Vagina (tissue), 2 donors: ENCODE measurements around the gene FRMD4A. TPM values are rescaled to one million over a fixed set of nuclear protein-coding genes. Genes with fewer than 3 reads are reported as not detected.
"Not testable (repeated sequence)": the region's sequence is repeated elsewhere in the genome, so short reads cannot be mapped to it uniquely, and the experiment has no call there.

Source experiments
- DNase-seq, 2 donors: peaks; one replicate each; pipeline ENCODE4 v3.0.0-alpha.2; 2017; ENCODE audit errors: extremely low spot score in 2 of 2
- H3K27ac ChIP-seq: fragments of 200-600 bp; sonication (generic); one replicate; pipeline ENCODE4 v1.5.1; 2019
- H3K27me3 ChIP-seq: fragments of 200-600 bp; sonication (generic); one replicate; pipeline ENCODE4 v1.5.1; 2019
- H3K36me3 ChIP-seq, 2 donors: fragments of 200-600 bp; sonication (generic); one replicate each; pipeline ENCODE4 v1.5.1; 2017 to 2019
- H3K4me1 ChIP-seq: fragments of 200-600 bp; sonication (generic); one replicate; pipeline ENCODE4 v1.5.1; 2019
- H3K4me3 ChIP-seq, 2 donors: fragments of 200-600 bp; sonication (generic); 1 replicate in 1 of 2; 2 replicates in 1 of 2; pipeline ENCODE4 v1.5.1; 2016 to 2019
- H3K9me3 ChIP-seq: fragments of 200-600 bp; sonication (generic); one replicate; pipeline ENCODE4 v1.5.1; 2019
- CTCF ChIP-seq, 3 experiments: fragments of 450-650 bp in 2 of 3; fragments of 200-600 bp in 1 of 3; sonication (generic) in 1 of 3; IDR thresholded peaks; one replicate each; pipeline ENCODE4 v1.5.1; 2017 to 2019; ENCODE audit warnings: antibody characterized with exemption in 3 of 3, mild to moderate bottlenecking in 2 of 3, moderate library complexity in 2 of 3
- POLR2A ChIP-seq, 2 donors: fragments of 450-650 bp; IDR thresholded peaks; one replicate each; pipeline ENCODE4 v1.6.1; 2017; ENCODE audit warnings: antibody characterized with exemption in 2 of 2, mild to moderate bottlenecking in 2 of 2, moderate library complexity in 2 of 2
- POLR2AphosphoS5 ChIP-seq, 2 donors: sonication (generic); formaldehyde crosslinking; IDR thresholded peaks; one replicate each; pipeline ENCODE4 v1.9.0; 2017; ENCODE audit warnings: antibody characterized with exemption in 2 of 2, mild to moderate bottlenecking in 2 of 2, low read depth in 1 of 2; ENCODE audit not compliant: insufficient read depth in 1 of 2
- intact Hi-C: fragments of 100-400 bp; cut with DNase I; formaldehyde crosslinking; loops from one replicate; pipeline ENCODE4 v1.15.1; 2023
- total RNA-seq: library from RNA; depleted of rRNA; stranded (reverse); fragments of >200 nt; gene quantifications from one replicate; pipeline ENCODE4 v1.2.3, GENCODE V29; 2016

FRMD4A gene
- total RNA-seq, 1 donor from 2014 or later, result 24.8 TPM

DNA sequence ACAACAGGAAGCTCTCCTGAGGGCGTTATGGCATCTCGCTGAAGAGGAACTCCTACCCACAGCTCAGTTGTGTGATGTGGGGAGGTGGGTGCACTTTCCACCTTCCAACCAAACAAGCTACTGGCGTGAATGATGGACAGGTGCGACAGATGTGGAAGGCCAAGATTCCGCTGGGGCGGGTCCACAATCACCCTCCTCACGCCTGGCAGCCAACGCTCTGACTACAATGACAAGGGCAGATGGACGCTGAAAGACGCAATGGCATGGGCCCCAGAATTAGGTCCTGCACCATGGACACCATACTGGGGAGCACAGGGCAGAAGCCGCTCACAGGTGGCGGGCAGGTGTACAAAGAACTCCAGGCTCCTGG lies 461.4 kb downstream of the FRMD4A start:
- Histone ChIP-seq H3K27me3 (no peaks in the 10 kb centered on the region), H3K9me3 (no peaks in the 10 kb centered on the region), H3K36me3 (no peaks in the 10 kb centered on the region), H3K4me1 (no peaks in the 10 kb centered on the region), H3K4me3 (no peak overlapping the region), H3K27ac (no peak overlapping the region)
- no peak for DNase-seq
- intact Hi-C loops, result no loop called here
- no peak for TF ChIP-seq POLR2A (IDR thresholded peaks at IDR 0.05)
- no peak for TF ChIP-seq POLR2AphosphoS5 (IDR thresholded peaks at IDR 0.05; ENCODE audit: insufficient read depth in 1 of 2, low read depth in 1 of 2)
- TF ChIP-seq CTCF (IDR thresholded peaks at IDR 0.05), result no peak

- Histone ChIP-seq H3K4me3 (no peak overlapping the region), H3K9me3 (no peaks in the 10 kb centered on the region), H3K27me3 (no peaks in the 10 kb centered on the region), H3K27ac (no peak overlapping the region), H3K36me3 (no peaks in the 10 kb centered on the region), H3K4me1 (no peaks in the 10 kb centered on the region)
- TF ChIP-seq POLR2AphosphoS5 (IDR thresholded peaks at IDR 0.05; ENCODE audit: insufficient read depth in 1 of 2, low read depth in 1 of 2), result no peak
- no peak for TF ChIP-seq POLR2A (IDR thresholded peaks at IDR 0.05)
- no peak for TF ChIP-seq CTCF (IDR thresholded peaks at IDR 0.05)
- intact Hi-C loops, result no loop called here
- DNase-seq, result no peak
These were observed 462.0 kb downstream of the FRMD4A start for GRCh38 chr10:13868528-13869294.

GRCh38 chr10:13867822-13868221 lies 462.9 kb downstream of the FRMD4A start:
- H3K27me3 ChIP-seq, result no peaks in the 10 kb centered on the region
- no peak for DNase-seq
- TF ChIP-seq POLR2A (IDR thresholded peaks at IDR 0.05) (no peak), CTCF (IDR thresholded peaks at IDR 0.05) (no peak), POLR2AphosphoS5 (IDR thresholded peaks at IDR 0.05; ENCODE audit: insufficient read depth in 1 of 2, low read depth in 1 of 2) (no peak)
- H3K4me1 ChIP-seq, result no peaks in the 10 kb centered on the region
- no peaks in the 10 kb centered on the region for H3K36me3 ChIP-seq
- no peaks in the 10 kb centered on the region for H3K9me3 ChIP-seq
- intact Hi-C loops, result no loop called here
- H3K4me3 ChIP-seq, result no peak overlapping the region
- H3K27ac ChIP-seq, result no peak overlapping the region

GRCh38 chr10:13865758-13866491 lies 464.8 kb downstream of the FRMD4A start:
- no peak overlapping the region for H3K4me3 ChIP-seq
- intact Hi-C loops, result no loop called here
- peaks cover 6% of the 10 kb centered on the region for H3K4me1 ChIP-seq
- H3K9me3 ChIP-seq, result no peaks in the 10 kb centered on the region
- no peaks in the 10 kb centered on the region for H3K27me3 ChIP-seq
- TF ChIP-seq CTCF (IDR thresholded peaks at IDR 0.05) (no peak), POLR2A (IDR thresholded peaks at IDR 0.05) (no peak), POLR2AphosphoS5 (IDR thresholded peaks at IDR 0.05; ENCODE audit: insufficient read depth in 1 of 2, low read depth in 1 of 2) (peak; percentile 7 to 26)
- no peaks in the 10 kb centered on the region for H3K36me3 ChIP-seq
- DNase-seq, result no peak
- no peak overlapping the region for H3K27ac ChIP-seq

GRCh38 chr10:13865220-13865619 lies 465.5 kb downstream of the FRMD4A start:
- H3K4me3 ChIP-seq, intact Hi-C loops: not testable (repeated sequence)
- H3K4me1 ChIP-seq, result peaks cover 12% of the 10 kb centered on the region

More at GRCh38 chr10:13865220-13865619, 465.5 kb downstream of the FRMD4A start:
- not testable (repeated sequence) for H3K9me3 ChIP-seq, DNase-seq, H3K27me3 ChIP-seq, H3K36me3 ChIP-seq, H3K27ac ChIP-seq
